ENCODE data around the gene CD83.

The CD83 gene

DNA sequence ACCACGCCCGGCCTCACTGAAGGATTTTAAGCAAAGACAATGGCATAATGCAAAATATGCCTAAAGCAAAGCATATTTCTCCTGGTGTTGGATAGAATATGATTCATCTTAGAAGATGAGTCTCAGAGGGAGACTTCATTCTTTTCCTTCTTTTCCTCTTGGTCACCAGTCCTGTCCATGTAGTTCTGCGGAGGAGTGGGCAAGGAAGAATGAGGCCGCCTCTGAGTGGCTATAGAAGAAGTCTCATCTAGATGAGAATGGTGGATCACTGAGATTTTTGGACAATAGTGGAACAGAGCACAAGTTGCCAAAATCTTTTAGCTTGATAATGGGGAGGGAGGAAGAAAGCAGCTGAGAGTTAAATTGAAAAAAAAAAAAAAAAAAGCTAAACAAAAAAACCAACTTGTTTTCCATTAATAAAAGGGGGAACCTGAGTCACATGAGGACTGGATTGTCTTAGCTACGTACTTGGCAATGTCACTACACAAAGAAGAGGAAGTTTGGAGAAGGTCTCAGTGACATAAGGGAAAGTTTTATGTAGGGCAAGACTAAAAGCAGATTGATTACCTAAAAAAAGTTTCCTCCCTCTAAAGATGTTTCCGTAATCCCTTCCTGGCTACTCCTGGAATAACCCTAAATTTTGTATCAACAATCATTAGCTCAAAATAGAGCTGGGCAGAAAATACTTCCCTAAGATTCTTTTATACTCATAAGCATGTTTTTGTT lies 6.0 kb downstream of the CD83 start:
- DNase-seq (ENCODE audit: low spot score): no peak

DNA sequence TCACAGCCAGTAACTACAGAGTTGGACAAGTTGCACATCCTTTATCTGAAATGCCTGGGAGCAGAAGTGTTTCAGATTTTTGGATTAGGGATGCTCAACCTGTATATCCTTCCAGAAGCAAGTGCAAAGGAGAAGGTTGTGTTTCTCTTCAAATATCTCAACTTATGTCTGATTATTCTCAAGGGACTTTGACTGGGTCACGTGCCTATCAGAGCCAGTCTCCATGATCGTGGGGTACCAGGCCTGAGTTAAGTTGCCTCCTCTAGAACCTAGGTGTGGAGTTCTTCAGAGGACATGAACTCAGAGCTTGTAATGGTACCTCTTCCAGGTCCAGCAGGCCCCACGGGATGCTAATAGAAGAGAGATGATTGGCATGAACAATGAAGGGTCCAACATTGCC lies 7.8 kb downstream of the CD83 start:
- no peak for DNase-seq (ENCODE audit: low spot score)

DNA sequence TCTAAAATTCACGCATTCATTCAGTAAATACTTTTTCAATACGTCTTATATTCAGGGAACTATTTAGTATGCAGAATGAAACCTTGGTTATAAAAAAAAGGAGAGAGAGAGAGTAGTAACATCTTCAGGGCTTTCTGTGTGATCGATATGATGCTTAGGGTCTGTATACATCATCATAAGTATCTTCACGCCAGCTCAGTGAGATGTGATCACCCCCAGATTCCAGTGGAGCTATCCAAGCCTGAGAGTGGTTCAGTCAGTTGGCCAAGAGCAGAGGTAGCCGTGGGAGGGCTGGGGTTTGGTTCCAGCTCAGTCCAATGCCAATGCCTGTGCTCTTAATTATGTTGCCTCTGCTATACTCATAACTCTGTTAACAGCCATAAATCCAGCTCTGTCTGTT lies 8.6 kb downstream of the CD83 start:
- DNase-seq (ENCODE audit: low spot score): no peak

- DNase-seq (ENCODE audit: low spot score): no peak
Measured at GRCh38 chr6:14127611-14128010, 10.0 kb downstream of the CD83 start.

- no peak for DNase-seq (ENCODE audit: low spot score)
Measured at GRCh38 chr6:14128012-14128411, 10.4 kb downstream of the CD83 start.

DNA sequence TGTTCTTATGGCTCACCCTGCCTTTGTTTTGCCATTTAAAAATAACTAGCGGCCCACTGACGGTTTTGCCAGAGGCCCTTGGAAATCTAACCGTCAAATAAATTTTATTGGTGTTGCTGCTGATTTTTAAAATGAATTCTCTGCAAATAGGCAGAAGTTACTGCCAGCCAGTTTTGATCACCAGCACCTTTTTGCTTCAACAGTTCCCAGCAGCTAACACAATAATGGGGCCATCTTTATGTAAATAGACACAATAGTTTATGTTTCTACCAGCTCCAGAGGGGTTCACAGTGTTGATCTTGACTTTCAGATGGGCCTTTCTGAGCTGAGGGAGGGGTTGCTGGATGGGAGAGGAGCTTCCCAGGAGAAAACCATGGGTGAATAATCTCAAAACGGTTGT lies 11.2 kb downstream of the CD83 start:
- DNase-seq (ENCODE audit: low spot score): no peak

DNA sequence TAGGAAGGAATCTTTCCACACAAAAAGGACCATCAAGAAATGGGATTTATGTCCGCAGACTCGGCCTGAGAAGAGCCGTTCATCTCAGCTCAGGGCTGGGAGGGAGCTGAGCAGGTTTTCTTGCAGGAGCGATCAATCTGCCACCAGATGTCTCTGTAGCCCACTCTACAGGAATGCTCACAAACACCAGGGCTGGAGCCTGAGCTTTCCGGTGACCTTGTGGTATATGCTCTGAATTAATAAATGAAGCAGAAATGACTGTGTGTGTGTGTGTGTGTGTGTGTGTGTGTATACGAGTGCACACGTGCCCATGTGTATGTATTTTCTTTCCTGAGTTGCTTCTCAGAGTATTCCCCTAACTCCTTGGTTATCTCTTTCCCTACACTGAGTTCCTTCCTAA lies 12.0 kb downstream of the CD83 start:
- DNase-seq (ENCODE audit: low spot score): peak; percentile 41

- DNase-seq (ENCODE audit: low spot score): no peak
Measured at GRCh38 chr6:14130435-14131075, 13.0 kb downstream of the CD83 start.

GRCh38 chr6:14131579-14131978 lies 14.0 kb downstream of the CD83 start:
- no peak for DNase-seq (ENCODE audit: low spot score)

- DNase-seq (ENCODE audit: low spot score): no peak
Measured at GRCh38 chr6:14132244-14132920, 14.8 kb downstream of the CD83 start.

- DNase-seq (ENCODE audit: low spot score): no peak
Measured at GRCh38 chr6:14132921-14133275, 15.3 kb downstream of the CD83 start.

- no peak for DNase-seq (ENCODE audit: low spot score)
Measured at GRCh38 chr6:14134211-14134910, 16.8 kb downstream of the CD83 start.

- DNase-seq (ENCODE audit: low spot score): no peak
Measured at GRCh38 chr6:14135893-14136539, 18.4 kb downstream of the CD83 start.

- no peak for DNase-seq (ENCODE audit: low spot score)
Measured at GRCh38 chr6:14138701-14139215, 21.2 kb downstream of the CD83 start.

GRCh38 chr6:14141351-14142062 lies 23.9 kb downstream of the CD83 start:
- DNase-seq (ENCODE audit: low spot score): no peak

DNA sequence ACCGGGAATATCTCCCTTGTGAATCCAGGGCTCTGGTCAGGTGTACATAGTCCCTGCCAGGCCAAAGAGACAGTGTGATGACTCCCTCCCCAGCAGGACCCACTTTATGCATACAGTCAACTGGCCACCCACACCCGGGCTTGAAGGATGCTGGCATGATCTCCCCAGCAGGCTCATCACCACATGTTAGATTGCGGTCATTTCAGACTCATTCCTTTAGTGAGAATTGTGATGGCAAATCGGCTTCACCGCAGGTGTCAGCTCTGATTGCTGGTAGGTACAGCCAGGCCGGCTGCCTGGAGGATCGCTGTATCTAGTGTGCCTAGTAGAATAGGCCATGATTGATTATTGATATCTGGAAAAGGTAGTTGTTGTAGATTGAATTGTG lies 24.5 kb downstream of the CD83 start:
- no peak for DNase-seq (ENCODE audit: low spot score)

DNA sequence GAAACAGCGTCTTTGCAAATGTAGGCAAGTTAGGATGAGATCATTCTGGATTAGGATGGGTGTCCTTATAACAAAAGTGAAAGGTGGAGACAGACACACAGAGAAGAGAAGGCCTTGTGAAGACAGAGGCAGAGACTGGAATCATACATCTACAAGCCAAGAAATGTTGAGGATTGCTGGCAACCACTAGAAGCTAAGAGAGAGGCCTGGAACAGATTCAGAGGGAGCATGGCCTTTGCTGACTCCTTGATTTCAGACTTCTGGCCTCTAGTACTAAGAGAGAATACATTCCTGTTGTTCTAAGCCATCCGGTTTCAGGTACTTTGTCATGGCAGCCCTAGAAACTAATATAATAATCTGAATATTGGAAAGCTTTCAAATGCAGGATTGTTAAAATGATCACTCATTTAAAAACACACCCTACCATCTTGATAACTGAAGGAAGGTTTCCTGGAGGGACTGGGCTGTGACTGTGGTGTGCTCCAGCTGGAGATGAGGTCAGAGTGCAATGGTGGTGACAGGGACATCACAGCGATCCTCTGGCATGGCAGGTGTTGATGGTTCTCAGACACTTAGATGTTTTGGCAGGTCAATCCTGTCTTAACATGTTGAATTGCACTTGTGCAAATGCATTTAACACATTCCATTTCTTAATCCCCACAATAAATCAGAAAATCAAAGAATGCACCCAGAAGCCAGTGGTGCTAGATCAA lies 25.1 kb downstream of the CD83 start:
- no peak for DNase-seq (ENCODE audit: low spot score)

GRCh38 chr6:14143305-14143704 lies 25.7 kb downstream of the CD83 start:
- no peak for DNase-seq (ENCODE audit: low spot score)

DNA sequence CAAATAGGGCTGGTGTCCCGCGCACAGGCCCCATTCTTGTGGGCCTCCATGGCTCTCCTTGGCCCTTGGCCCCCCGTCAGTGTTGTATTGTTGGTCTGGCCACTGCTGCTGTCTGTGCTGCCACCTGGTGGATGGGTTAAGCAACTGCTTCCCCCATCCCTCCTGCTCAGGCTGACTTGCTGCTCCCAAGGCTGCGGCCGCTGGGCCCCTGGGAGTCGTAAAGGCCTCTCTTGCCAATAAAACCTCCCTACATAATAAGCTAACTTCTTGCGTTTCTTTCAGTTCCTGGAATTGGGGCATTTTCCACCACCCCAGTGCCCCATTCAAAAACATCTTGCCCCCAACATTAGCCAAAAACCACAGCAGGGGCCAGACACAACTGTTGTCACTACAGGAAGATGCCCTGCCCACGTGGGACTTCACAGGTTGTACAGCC lies 27.1 kb downstream of the CD83 start:
- DNase-seq (ENCODE audit: low spot score): peak; percentile 57

DNA sequence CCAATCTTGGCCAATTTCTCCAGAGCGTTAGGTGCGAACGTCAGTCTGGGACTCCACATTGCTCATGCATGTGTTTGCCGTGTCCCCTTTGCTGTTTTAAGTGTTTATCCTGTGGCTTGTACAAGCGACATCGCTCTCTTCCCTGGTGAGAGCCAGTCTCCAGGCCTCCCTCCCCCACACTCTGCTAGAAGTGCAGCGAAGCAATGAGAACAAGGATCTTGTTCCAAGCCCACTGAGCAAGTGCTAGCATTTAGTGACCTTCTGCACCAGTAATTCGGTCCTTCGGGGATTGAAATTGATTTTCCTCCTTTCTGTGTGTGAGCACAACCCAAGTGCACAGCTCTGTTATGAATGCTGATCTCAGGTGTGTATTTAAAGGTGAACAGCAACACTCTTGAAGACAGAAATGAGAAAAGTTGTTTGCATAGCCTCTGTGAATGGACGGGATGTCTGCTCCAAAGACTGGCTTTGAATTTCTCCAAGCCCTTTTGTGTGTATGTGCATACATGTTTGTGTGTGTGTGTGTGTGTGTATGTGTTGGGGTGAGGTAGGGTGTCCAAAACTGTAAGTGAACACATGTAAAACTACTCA lies 29.0 kb downstream of the CD83 start:
- DNase-seq (ENCODE audit: low spot score): no peak
